Keratinocyte (primary cell): Measurements from ENCODE around the gene ASB6.

Source experiments
- CTCF ChIP-seq, 3 experiments: IDR thresholded peaks in 1 of 3; conservative IDR thresholded peaks in 1 of 3; optimal IDR thresholded peaks in 1 of 3; 2 replicates in 2 of 3; 3 replicates in 1 of 3; pipeline versions ENCODE3 to v1.5.1; 2011; ENCODE audit warnings: low read length in 3 of 3, mild to moderate bottlenecking in 3 of 3, moderate library complexity in 2 of 3, control low read depth in 1 of 3, inconsistent platforms in 1 of 3; ENCODE audit not compliant: insufficient read depth in 2 of 3; ENCODE audit errors: extremely low read depth in 1 of 3
- EZH2 ChIP-seq: IDR thresholded peaks from one replicate; pipeline ENCODE4 v1.6.1; 2012; ENCODE audit warnings: inconsistent platforms, mild to moderate bottlenecking, low read length, moderate library complexity

GRCh38 chr9:129597355-129598088 lies 44.4 kb downstream of the ASB6 start:
- TF ChIP-seq CTCF (optimal IDR thresholded peaks at IDR 0.05 in 1 of 3, IDR thresholded peaks at IDR 0.05 in 1 of 3, conservative IDR thresholded peaks at IDR 0.05 in 1 of 3; ENCODE audit: extremely low read depth in 1 of 3, insufficient read depth in 2 of 3, low read length in 3 of 3) (no peak), EZH2 (no peak)
